Measurements from ENCODE around the gene TMTC4.

Gene TMTC4

DNA sequence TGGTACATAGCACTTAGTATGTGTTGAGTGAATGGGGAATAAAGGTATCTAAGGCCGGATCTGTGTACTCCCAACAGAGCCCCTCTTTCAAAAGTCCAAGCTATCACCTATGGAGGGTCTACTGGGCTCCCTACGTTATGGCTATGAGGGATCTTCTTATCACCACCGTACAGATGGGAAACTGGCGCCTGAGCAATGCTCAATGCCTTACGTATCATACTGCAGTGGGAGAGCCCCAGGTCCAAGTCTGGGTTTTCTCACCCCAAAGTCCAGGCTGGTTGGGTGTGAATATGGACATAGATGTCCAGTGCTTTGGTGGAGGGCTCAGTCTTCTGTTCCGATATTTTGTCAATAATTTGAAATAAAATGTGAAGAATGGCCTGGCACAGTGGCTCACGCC lies 72.9 kb downstream of the TMTC4 start:
- H3K4me3 ChIP-seq (ENCODE audit: low read depth in 1 of 2, low read length in 2 of 2), result no peak overlapping the region
- H3K4me1 ChIP-seq (ENCODE audit: insufficient read depth, low read length), result no peaks in the 10 kb centered on the region
- H3K36me3 ChIP-seq (ENCODE audit: insufficient read depth, low read length), result no peaks in the 10 kb centered on the region
- no peak overlapping the region for H3K27ac ChIP-seq (ENCODE audit: low read depth, low read length)
- H3K27me3 ChIP-seq (ENCODE audit: control insufficient read depth in 1 of 2, insufficient read depth in 2 of 2, low read length in 2 of 2), result no peaks in the 10 kb centered on the region
- no peak overlapping the region for H3K9ac ChIP-seq (ENCODE audit: low read length)
- no peaks in the 10 kb centered on the region for H3K9me3 ChIP-seq (ENCODE audit: low read length)

GRCh38 chr13:100600915-100601314 lies 73.7 kb downstream of the TMTC4 start:
- Histone ChIP-seq H3K36me3 (ENCODE audit: insufficient read depth, low read length) (no peaks in the 10 kb centered on the region), H3K4me1 (ENCODE audit: insufficient read depth, low read length) (no peaks in the 10 kb centered on the region), H3K27me3 (ENCODE audit: control insufficient read depth in 1 of 2, insufficient read depth in 2 of 2, low read length in 2 of 2) (no peaks in the 10 kb centered on the region), H3K4me3 (ENCODE audit: low read depth in 1 of 2, low read length in 2 of 2) (no peak overlapping the region), H3K9ac (ENCODE audit: low read length) (no peak overlapping the region), H3K9me3 (ENCODE audit: low read length) (no peaks in the 10 kb centered on the region), H3K27ac (ENCODE audit: low read depth, low read length) (no peak overlapping the region)

DNA sequence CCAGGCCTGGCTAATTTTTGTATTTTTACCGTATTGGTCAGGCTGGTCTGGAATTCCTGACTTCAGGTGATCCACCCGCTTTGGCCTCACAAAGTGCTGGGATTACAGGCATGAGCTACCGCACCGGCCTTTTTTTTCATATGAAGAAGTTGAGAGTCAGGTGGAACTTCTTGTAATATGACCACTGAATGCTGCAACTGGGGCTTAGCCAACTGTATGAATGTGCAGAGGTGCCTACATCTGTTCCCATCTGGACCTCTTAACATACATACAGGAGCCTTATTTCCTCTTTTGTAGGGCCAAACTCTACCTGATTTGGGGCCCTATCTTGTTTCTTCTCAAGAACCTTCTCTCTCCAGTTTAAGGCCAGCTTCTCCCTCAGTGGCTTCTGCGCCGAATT lies 74.1 kb downstream of the TMTC4 start:
- H3K27ac ChIP-seq (ENCODE audit: low read depth, low read length), result no peak overlapping the region
- no peaks in the 10 kb centered on the region for H3K9me3 ChIP-seq (ENCODE audit: low read length)
- H3K36me3 ChIP-seq (ENCODE audit: insufficient read depth, low read length), result no peaks in the 10 kb centered on the region
- no peak overlapping the region for H3K4me3 ChIP-seq (ENCODE audit: low read depth in 1 of 2, low read length in 2 of 2)
- H3K4me1 ChIP-seq (ENCODE audit: insufficient read depth, low read length), result no peaks in the 10 kb centered on the region
- no peaks in the 10 kb centered on the region for H3K27me3 ChIP-seq (ENCODE audit: control insufficient read depth in 1 of 2, insufficient read depth in 2 of 2, low read length in 2 of 2)
- no peak overlapping the region for H3K9ac ChIP-seq (ENCODE audit: low read length)

GRCh38 chr13:100597253-100597652 lies 77.3 kb downstream of the TMTC4 start:
- no peaks in the 10 kb centered on the region for H3K9me3 ChIP-seq (ENCODE audit: low read length)

DNA sequence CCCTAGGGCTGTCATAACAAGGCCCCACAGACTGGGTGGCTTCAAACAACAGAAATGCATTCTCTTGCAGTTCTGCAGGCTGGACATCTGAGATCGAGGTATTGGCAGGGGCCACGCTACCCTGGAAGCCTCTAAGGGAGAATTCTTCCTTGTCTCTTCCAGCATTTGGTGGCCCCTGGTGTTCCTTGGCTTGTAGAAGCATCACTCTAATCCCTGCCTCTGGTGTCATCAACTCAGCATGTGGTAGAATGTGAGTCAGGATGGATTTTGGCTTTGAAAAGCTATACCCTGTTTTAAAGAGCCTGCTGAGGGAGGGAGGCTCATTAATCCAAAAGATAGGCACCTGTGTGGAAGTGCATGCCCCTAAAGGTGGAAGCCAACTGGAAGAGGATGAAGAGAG lies 78.1 kb downstream of the TMTC4 start:
- H3K4me1 ChIP-seq (ENCODE audit: insufficient read depth, low read length), result no peaks in the 10 kb centered on the region
- H3K9me3 ChIP-seq (ENCODE audit: low read length), result no peaks in the 10 kb centered on the region
- H3K27me3 ChIP-seq (ENCODE audit: control insufficient read depth in 1 of 2, insufficient read depth in 2 of 2, low read length in 2 of 2), result no peaks in the 10 kb centered on the region
- no peak overlapping the region for H3K9ac ChIP-seq (ENCODE audit: low read length)
- H3K4me3 ChIP-seq (ENCODE audit: low read depth in 1 of 2, low read length in 2 of 2), result no peak overlapping the region
- no peak overlapping the region for H3K27ac ChIP-seq (ENCODE audit: low read depth, low read length)
- H3K36me3 ChIP-seq (ENCODE audit: insufficient read depth, low read length), result no peaks in the 10 kb centered on the region

More at GRCh38 chr13:100597253-100597652, 77.3 kb downstream of the TMTC4 start:
- Histone ChIP-seq H3K4me1 (ENCODE audit: insufficient read depth, low read length) (no peaks in the 10 kb centered on the region), H3K9ac (ENCODE audit: low read length) (no peak overlapping the region), H3K27me3 (ENCODE audit: control insufficient read depth in 1 of 2, insufficient read depth in 2 of 2, low read length in 2 of 2) (no peaks in the 10 kb centered on the region), H3K4me3 (ENCODE audit: low read depth in 1 of 2, low read length in 2 of 2) (no peak overlapping the region), H3K36me3 (ENCODE audit: insufficient read depth, low read length) (no peaks in the 10 kb centered on the region), H3K27ac (ENCODE audit: low read depth, low read length) (no peak overlapping the region)

GRCh38 chr13:100594731-100595130 lies 79.9 kb downstream of the TMTC4 start:
- no peaks in the 10 kb centered on the region for H3K27me3 ChIP-seq (ENCODE audit: control insufficient read depth in 1 of 2, insufficient read depth in 2 of 2, low read length in 2 of 2)
- no peaks in the 10 kb centered on the region for H3K36me3 ChIP-seq (ENCODE audit: insufficient read depth, low read length)
- H3K4me1 ChIP-seq (ENCODE audit: insufficient read depth, low read length), result no peaks in the 10 kb centered on the region
- no peak overlapping the region for H3K9ac ChIP-seq (ENCODE audit: low read length)
- H3K27ac ChIP-seq (ENCODE audit: low read depth, low read length), result no peak overlapping the region
- H3K9me3 ChIP-seq (ENCODE audit: low read length), result no peaks in the 10 kb centered on the region
- no peak overlapping the region for H3K4me3 ChIP-seq (ENCODE audit: low read depth in 1 of 2, low read length in 2 of 2)

GRCh38 chr13:100594255-100594654 lies 80.3 kb downstream of the TMTC4 start:
- no peaks in the 10 kb centered on the region for H3K4me1 ChIP-seq (ENCODE audit: insufficient read depth, low read length)
- H3K9me3 ChIP-seq (ENCODE audit: low read length), result no peaks in the 10 kb centered on the region
- H3K27ac ChIP-seq (ENCODE audit: low read depth, low read length), result no peak overlapping the region
- H3K4me3 ChIP-seq (ENCODE audit: low read depth in 1 of 2, low read length in 2 of 2), result no peak overlapping the region
- H3K27me3 ChIP-seq (ENCODE audit: control insufficient read depth in 1 of 2, insufficient read depth in 2 of 2, low read length in 2 of 2), result no peaks in the 10 kb centered on the region
- H3K36me3 ChIP-seq (ENCODE audit: insufficient read depth, low read length), result no peaks in the 10 kb centered on the region
- no peak overlapping the region for H3K9ac ChIP-seq (ENCODE audit: low read length)

DNA sequence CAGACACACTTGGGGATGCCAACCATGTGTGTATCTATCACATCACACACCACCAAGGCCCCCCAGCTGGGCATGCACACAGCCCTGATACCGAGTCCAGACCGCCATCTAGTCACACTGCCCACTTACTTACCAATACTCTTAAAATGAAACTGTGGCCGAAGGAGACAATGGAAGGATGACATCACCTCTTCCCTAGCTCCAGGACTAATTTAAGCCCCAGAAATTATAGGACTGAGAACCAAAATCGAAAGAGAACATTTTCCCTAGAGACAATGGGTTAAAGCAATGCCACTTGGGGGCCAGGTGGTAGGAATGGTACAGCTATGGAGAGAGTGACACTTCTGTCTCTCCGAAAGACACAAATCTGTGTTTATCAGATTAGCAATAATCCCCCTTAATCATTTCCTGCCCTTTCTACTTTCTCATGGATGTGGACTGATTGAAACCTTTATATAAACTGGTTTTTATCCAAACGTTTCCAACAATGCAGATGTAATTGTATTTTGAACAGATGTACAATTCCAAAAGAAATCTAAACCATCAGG lies 85.3 kb downstream of the TMTC4 start:
- Histone ChIP-seq H3K36me3 (ENCODE audit: insufficient read depth, low read length) (no peaks in the 10 kb centered on the region), H3K27me3 (ENCODE audit: control insufficient read depth in 1 of 2, insufficient read depth in 2 of 2, low read length in 2 of 2) (no peaks in the 10 kb centered on the region), H3K9me3 (ENCODE audit: low read length) (no peaks in the 10 kb centered on the region), H3K27ac (ENCODE audit: low read depth, low read length) (no peak overlapping the region), H3K4me1 (ENCODE audit: insufficient read depth, low read length) (peaks cover 5% of the 10 kb centered on the region), H3K9ac (ENCODE audit: low read length) (no peak overlapping the region), H3K4me3 (ENCODE audit: low read depth in 1 of 2, low read length in 2 of 2) (peak overlapping the region; percentile 49 to 62)

DNA sequence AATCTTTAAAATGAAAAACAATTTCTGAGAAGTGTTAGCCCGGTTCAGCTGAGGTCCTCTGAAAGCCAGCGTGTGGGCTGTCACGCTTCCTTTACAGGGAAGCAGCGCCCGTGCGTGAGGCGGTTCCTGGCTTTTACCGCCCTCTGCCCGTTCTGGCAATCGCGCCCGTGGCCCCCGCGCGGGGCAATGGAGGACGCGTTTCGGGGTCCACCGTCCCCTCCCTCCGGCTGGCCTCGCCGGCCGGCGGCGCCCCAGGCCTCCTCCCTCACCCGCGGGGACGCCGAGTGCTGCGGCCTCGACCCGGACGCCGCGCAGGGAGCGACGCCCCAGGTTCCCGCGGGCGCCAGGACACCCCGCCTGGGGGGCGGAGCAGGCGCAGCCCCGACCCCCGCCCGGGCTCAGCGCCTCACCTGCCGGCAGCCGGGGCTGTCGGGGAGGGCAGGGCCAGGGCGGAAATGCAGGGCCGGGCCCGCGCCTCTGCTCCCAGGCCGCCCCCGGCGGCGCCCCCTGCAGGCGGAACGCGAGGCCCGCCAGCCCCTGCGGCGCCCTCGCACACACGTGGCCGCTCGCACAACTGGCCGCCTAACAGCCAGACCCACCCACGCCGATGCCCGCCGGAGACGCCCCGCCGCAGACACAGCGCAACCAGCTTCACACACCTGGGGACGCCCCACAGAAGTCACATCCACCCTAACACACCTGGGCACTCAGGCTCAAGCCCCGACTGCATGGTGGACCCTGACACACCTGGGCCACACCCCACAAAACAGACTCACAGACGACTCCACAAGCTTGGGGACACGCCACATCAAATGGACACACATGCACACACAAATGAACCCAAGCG lies 86.0 kb downstream of the TMTC4 start, which contains the start of gene GGACT:
Gene GGACT, minus strand, starts transcription at position 459 of the 847 bp plus-strand sequence. CDS start 56,198 bp downstream, outside the sequence.
- Histone ChIP-seq H3K27me3 (ENCODE audit: control insufficient read depth in 1 of 2, insufficient read depth in 2 of 2, low read length in 2 of 2) (no peaks in the 10 kb centered on the region), H3K36me3 (ENCODE audit: insufficient read depth, low read length) (no peaks in the 10 kb centered on the region), H3K9me3 (ENCODE audit: low read length) (no peaks in the 10 kb centered on the region), H3K27ac (ENCODE audit: low read depth, low read length) (peak within 1 kb of the TSS; percentile 27), H3K4me1 (ENCODE audit: insufficient read depth, low read length) (peaks cover 5% of the 10 kb centered on the region), H3K9ac (ENCODE audit: low read length) (peak within 1 kb of the TSS; percentile 44), H3K4me3 (ENCODE audit: low read depth in 1 of 2, low read length in 2 of 2) (peak within 1 kb of the TSS; percentile 49 to 62)

DNA sequence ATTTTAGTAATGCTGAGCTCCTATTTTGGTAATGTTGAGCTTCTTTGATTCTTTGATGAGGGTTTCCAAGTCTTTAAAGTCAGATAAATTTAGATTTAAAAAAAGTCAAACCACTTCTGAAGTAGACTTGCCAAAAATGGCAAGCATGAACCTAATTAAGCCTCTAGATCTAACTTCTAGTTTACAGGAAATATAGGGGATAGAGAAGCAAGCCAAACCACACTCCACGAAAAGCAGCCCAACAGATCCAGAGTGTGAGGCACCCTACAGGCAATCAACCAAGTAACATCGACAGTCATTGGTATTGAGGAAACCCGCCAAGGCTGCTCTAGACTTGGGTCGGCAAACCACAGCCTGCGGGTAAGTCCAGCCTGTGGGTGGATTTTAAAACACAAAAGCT lies 89.7 kb downstream of the TMTC4 start:
- Histone ChIP-seq H3K36me3 (ENCODE audit: insufficient read depth, low read length) (no peaks in the 10 kb centered on the region), H3K9ac (ENCODE audit: low read length) (no peak overlapping the region), H3K27ac (ENCODE audit: low read depth, low read length) (no peak overlapping the region), H3K9me3 (ENCODE audit: low read length) (no peaks in the 10 kb centered on the region), H3K27me3 (ENCODE audit: control insufficient read depth in 1 of 2, insufficient read depth in 2 of 2, low read length in 2 of 2) (no peaks in the 10 kb centered on the region), H3K4me3 (ENCODE audit: low read depth in 1 of 2, low read length in 2 of 2) (no peak overlapping the region), H3K4me1 (ENCODE audit: insufficient read depth, low read length) (peaks cover 5% of the 10 kb centered on the region)

GRCh38 chr13:100581504-100581903 lies 93.1 kb downstream of the TMTC4 start:
- H3K4me1 ChIP-seq (ENCODE audit: insufficient read depth, low read length), result no peaks in the 10 kb centered on the region
- H3K27ac ChIP-seq (ENCODE audit: low read depth, low read length), result no peak overlapping the region
- H3K36me3 ChIP-seq (ENCODE audit: insufficient read depth, low read length), result no peaks in the 10 kb centered on the region
- no peaks in the 10 kb centered on the region for H3K27me3 ChIP-seq (ENCODE audit: control insufficient read depth in 1 of 2, insufficient read depth in 2 of 2, low read length in 2 of 2)
- H3K4me3 ChIP-seq (ENCODE audit: low read depth in 1 of 2, low read length in 2 of 2), result no peak overlapping the region
- no peak overlapping the region for H3K9ac ChIP-seq (ENCODE audit: low read length)
- no peaks in the 10 kb centered on the region for H3K9me3 ChIP-seq (ENCODE audit: low read length)

DNA sequence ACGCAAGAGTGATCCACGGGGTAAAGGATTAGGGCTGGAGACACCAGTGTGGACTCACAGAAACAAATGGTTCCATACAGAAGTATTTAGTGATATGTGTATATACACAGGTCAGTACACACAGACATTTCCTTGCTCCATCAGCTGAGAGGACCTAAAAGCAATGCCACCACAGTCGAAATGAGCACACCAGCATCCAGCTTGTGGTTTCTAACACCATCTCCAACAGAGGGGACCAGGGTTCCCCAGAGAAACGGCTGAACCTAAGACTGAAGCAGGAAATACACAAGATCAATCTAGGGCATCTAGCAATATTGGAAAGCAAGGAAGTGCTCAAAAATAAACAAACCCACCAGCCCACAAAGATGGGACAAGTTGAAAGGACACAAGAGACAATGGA lies 93.6 kb downstream of the TMTC4 start:
- Histone ChIP-seq H3K27me3 (ENCODE audit: control insufficient read depth in 1 of 2, insufficient read depth in 2 of 2, low read length in 2 of 2) (no peaks in the 10 kb centered on the region), H3K27ac (ENCODE audit: low read depth, low read length) (no peak overlapping the region), H3K36me3 (ENCODE audit: insufficient read depth, low read length) (no peaks in the 10 kb centered on the region)

More for the DNA sequence above, 93.6 kb downstream of the TMTC4 start:
- Histone ChIP-seq H3K9ac (ENCODE audit: low read length) (no peak overlapping the region), H3K4me1 (ENCODE audit: insufficient read depth, low read length) (no peaks in the 10 kb centered on the region), H3K4me3 (ENCODE audit: low read depth in 1 of 2, low read length in 2 of 2) (no peak overlapping the region), H3K9me3 (ENCODE audit: low read length) (no peaks in the 10 kb centered on the region)
